VCaP (cell line): ENCODE data around the gene PIK3CD.
"Not testable (repeated sequence)": the region's sequence is repeated elsewhere in the genome, so short reads cannot be mapped to it uniquely, and the experiment has no call there.

Experiments used
- H3K27ac ChIP-seq: fragments of 450-650 bp; 2 replicates; pipeline ENCODE4 v1.5.1; 2017
- CTCF ChIP-seq: fragments of 450-650 bp; conservative IDR thresholded peaks from 2 replicates; pipeline ENCODE4 v1.5.1; 2017; ENCODE audit warnings: mild to moderate bottlenecking, moderate library complexity

PIK3CD gene

GRCh38 chr1:9705337-9706093, 54.0 kb downstream of the PIK3CD start:
- H3K27ac ChIP-seq, result no peak overlapping the region
- no peak for TF ChIP-seq CTCF

- no peak for TF ChIP-seq CTCF
- H3K27ac ChIP-seq, result no peak overlapping the region
Observed at GRCh38 chr1:9706178-9706577, 54.6 kb downstream of the PIK3CD start.

GRCh38 chr1:9710037-9710436, 58.5 kb downstream of the PIK3CD start:
- no peak for TF ChIP-seq CTCF
- no peak overlapping the region for H3K27ac ChIP-seq

GRCh38 chr1:9711466-9712020, 60.0 kb downstream of the PIK3CD start:
- TF ChIP-seq CTCF, result no peak
- no peak overlapping the region for H3K27ac ChIP-seq

GRCh38 chr1:9712767-9713166, 61.2 kb downstream of the PIK3CD start:
- H3K27ac ChIP-seq, result not testable (repeated sequence)

GRCh38 chr1:9714257-9714718, 62.8 kb downstream of the PIK3CD start:
- TF ChIP-seq CTCF, result no peak
- no peak overlapping the region for H3K27ac ChIP-seq

GRCh38 chr1:9715536-9716226, 64.2 kb downstream of the PIK3CD start:
- TF ChIP-seq CTCF, result no peak
- H3K27ac ChIP-seq, result no peak overlapping the region
